HG03159 (cell line): ENCODE data around the gene TLR10.
"Not testable (repeated sequence)": the region's sequence is repeated elsewhere in the genome, so short reads cannot be mapped to it uniquely, and the experiment has no call there.

Source experiments
- ATAC-seq: cut with Tn5 transposase; IDR thresholded peaks from one replicate; pipeline ENCODE4 v1.9.1; 2021; ENCODE audit warnings: mild to moderate bottlenecking, moderate library complexity; ENCODE audit not compliant: unreplicated experiment

The TLR10 gene

DNA sequence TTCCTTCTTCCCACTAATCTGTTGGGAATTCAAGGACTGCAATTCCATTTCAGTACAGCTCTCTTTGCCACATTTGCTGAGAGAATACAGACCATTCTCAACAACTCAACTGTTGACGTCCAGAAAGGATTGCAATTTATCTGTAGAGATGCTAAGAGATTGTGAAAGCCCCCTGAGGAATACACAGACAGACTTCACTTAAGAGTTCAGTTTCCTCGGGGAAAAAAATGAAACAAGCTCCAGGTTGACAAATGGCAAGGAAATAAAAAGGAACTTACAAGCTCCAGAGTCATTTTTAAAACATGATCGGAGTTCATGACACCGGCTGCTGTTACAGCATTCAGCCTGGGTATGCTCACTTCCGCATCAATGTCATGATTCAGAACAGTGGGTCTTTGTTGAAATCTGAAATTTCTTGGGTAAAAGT is 13.8 kb downstream of the TLR10 start:
- no peak for ATAC-seq

DNA sequence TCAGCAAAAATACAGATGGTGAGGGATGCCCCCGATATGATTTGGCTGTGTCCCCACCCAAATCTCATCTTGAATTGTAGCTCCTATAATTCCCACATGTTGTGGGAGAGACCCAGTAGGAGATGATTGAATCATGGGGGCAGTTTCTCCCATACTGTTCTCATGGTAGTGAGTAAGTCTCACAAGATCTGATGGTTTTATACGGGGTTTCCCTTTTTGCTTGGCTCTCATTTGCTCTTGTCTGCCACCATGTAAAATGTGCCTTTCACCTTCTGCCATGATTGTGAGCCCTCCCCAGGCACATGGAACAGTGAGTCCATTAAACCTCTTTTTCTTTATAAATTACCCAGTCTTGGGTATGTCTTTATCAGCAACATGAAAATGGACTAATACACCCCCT is 15.8 kb downstream of the TLR10 start:
- not testable (repeated sequence) for ATAC-seq

DNA sequence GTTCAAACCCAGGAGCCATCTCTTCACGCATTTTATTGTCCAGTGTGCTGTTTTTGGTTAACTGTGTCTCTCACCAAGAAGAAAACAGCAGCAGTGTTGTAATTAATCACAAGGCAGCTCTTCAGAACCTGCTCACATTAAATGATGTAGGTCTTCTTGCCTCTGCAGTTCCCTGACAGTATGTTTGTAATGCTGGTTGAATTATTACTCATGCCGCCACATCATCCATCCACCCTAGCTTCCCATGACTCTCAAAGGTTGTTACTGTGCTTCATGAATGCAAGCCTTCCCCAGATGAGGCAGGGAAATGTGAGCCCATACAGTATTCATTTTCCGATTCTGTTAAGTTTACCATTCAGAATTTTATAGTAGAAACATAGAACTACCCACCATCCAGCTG is 17.4 kb downstream of the TLR10 start:
- no peak for ATAC-seq

DNA sequence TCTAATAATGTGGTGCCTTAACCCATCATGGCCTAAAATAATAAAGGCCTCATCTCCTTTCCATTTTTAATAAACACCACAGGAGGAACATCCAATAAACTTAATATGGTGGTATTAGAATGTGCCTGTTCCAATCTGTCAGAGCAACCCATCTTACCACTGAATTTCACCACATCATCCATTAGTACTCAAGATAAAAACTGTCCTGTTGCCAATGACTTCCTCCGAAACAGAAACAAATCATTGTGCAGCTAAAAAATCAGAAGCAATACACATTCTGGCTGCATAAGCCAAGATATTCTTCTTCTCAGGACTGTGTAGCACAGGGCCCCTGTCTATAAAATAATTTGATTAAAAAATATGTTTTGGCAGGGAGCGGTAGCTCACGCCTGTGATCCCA is 18.5 kb downstream of the TLR10 start:
- no peak for ATAC-seq

DNA sequence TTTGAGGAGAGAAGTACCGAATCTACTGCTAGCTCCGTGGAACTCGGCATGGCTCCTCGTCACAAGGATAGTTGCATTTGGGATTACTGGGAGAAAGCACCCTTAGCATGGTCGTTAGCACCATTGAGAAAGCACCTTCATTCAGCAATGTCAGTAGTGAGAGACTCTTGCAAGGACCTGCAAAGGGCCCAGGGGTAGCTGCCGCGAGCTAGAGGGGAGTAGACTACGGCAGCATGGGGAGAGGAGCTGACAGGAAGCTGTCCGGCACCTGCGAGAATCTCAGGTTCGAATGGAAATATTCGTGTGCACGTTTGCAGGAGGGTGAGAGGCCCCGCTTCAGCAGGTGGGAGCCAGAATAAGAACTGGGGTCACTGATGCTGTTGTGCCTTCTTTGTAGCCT is 20.2 kb downstream of the TLR10 start:
- no peak for ATAC-seq

DNA sequence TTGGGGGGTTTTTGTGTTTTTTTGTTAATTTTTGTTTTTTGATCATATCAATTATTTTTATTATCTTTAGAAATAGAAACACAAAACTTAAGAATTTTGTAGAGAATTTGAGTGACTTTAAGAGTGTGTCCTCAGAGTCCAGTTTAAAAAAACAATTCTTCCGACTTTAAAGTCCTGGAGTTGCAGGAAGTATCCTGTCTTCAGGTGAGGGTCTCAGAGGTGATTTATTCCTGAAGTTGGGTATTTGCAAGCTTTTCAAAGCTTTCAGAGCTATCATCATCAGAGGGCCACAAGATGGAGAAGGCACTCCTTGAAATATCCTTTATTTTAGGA is 23.0 kb downstream of the TLR10 start:
- ATAC-seq, result no peak

DNA sequence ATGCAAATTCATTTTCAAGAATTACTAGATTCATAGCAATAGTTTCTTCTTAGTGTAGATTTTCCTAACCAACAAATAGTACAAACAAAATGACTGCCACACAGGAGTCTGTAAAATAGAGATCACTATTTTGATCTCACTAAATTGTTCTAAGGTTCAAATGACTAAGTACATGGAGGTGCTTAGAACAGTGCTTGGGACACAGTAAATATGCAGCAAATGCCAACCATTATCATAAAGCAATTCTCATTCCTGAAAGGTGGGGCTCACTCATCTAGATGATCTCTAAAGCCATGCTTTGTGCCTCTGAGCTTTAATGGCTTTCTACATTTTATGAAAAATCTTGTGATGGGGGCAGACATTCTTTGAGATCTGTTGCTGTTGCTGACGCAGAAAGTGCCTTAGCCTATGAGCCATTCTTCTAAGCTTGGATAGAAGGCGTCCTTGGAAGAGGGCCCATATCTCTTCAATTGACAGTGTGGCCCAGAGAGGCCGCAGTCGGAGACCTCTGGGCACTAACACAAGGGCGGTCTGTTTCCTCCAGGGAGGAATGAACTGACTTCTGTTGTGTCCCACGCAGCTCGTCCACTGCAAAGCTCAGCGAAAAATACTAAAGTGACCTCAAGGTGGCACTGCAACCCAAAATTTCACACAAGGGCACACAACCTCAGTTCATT is 23.5 kb downstream of the TLR10 start:
- ATAC-seq, result no peak

DNA sequence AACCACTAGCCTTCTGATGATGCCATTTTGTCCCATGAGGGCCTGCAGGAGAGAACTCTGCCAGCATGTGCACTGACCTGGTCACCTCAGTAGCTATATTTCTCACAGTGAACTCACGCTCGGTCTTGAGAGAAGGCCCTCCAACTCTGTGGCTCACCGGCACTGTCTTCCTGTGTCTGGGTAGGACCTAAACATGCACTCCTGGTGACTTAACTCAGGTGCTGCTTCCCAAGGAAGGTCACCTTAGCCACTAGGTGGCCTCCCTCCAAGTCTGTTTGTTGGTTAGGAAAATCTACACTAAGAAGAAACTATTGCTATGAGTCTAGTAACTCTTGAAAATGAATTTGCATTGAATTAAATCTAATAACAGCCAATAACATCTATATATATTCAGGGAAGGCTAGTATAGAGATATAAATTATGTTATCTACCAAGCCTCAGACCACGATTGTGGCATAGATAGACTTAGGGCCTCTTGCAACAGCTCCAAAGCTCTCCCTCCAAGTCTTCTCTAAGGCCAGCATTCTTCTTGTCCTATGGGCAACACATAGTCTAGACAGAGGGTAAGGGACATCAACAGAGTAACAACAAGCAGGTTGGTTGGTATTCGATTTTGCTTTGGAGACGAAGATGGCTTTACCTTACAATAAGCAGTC is 24.7 kb downstream of the TLR10 start:
- no peak for ATAC-seq

DNA sequence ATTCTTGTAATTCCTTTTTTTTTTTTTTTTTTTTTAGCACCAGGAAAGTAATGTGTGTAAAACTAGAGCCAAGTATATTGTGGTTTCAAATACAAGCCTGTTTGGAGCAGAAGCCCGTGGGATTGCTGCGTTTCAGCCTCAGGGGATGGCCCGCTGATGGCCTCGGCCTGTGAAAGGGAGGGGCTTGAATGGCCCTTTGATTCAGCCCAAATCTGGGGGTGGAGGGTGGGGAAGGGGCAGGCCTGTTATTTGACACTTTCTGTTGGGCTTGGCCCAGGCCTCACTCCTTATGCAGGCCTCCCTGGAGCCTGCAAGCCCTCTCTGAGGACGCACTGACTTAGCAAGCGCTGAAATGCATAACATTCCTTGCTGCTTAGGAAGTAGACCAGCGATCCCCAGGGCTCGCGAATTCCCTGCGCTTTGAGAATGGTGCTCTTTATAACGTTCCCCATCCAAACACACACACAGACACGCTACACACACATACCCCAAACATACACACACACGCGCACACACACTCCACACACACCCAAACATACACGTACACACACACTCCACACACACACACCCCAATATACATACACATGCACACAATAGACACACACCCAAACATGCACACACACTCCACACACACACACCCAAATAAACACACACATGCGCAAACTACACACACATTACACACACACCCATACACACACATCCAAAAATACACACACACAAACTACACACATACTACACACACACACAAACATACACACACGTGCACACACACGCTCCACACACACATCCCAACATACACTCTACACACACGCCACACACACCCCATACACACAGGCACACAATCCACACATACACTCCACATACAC is 29.6 kb downstream of the TLR10 start:
- ATAC-seq, result no peak

DNA sequence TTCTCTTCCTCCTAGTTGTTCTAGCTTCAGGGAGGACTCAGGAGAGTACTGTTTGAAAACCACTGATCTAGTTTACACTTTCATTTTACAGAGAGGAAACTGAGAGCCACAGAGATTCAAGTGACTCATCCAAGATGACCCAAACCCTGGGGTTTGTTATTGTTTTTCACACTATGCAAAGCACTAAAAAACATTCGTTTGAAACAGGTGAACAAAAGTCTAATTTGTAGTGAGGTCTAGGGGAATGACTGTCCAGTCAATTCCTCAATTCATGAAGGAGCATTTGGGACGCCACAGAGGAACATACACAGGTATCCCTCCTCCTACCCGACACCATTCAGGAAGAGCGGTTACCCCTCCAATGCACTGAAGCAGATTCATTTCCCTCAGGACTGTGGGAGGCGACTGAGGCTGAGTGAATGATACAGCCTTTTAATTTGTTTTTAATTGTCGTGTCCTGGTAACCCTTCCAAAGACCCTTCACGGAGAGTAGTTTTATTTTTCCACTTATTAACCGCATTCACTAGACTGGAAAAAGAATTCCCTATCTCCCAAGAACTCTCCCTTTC is 30.3 kb downstream of the TLR10 start:
- peak; percentile 93 for ATAC-seq

DNA sequence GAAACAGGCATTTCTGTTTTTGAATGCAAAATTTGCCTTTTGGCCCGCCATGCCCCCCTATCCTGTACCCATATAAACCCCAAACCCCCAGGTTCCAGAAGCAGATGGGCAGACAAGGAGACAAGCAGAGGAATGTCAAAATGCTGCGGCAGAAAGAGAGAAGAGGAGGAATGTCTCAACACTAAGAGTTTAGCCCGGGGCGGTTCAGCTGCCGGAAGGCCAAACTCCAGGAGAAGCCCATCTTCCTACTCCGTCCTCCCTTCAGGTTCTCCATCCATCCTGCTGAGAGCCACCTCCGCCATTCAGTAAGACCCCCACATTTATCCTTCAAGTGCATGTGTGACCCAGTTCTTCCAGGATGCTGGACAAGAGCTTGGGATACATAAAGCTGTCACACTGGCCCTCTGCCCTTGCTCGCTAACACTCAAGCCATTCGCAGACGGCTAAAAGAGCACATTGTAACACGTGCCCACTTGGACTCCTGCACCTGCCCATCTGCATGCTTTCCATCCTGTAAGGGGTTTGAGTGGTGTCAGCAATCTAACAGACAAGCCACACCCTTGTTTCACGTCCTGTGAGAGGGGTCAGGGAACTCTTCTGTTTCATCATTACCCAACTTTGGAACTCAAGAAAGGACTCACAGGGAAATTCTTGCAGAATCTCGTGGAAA is 31.3 kb downstream of the TLR10 start:
- no peak for ATAC-seq

DNA sequence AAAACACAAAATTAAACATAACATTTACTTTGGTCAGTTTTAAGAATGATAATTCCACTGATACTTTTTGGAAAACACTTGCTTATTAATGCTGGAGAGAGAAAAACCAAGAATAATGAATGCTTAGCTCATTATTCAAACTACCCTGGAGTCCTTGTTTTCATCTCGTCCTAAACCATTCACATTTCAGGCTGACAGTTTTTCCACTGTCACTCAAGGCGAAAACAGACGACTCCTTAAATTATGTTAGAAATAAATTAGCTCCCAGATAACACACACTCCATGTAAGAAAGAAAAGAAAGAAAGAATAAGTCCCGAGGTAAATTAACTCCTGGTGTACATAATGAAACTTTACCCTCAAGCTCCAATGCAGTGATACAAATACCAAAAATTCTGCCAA is 33.5 kb downstream of the TLR10 start:
- no peak for ATAC-seq

DNA sequence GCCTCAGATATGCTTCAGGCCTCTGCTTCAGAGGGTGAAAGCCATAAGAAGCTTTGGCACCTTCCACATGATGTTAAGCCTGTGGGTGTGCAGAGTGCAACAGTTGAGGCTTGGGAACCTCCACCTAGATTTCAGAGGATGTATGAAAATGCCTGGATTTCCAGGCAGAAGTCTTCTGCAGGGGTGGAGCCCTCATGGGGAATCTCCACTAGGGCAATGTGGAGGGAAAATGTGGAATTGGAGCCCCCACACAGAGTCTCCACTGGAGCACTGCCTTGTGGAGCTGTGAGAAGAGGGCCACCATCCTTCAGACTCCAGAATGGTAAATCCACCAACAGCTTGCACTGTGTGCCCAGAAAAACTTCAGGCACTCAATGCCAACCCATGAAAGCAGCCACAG is 35.2 kb downstream of the TLR10 start:
- no peak for ATAC-seq

DNA sequence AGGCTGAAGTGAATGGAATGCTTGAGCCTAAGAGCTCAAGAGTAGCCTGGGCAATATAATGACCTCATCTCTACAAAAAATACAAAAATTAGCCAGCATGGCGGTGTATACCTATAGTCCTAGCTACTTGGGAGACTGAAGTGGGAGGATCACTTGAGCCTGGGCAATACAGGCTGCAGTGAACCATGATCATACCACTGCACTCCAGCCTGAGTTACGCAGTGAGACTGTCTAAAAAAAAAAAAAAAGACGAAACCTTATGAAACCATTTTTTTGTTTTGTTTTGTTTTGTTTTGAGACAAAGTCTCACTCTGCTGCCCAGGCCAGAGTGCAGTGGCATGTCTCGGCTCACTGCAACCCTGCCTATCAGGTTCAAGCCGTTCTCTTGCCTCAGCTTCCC is 36.9 kb downstream of the TLR10 start:
- ATAC-seq, result no peak

DNA sequence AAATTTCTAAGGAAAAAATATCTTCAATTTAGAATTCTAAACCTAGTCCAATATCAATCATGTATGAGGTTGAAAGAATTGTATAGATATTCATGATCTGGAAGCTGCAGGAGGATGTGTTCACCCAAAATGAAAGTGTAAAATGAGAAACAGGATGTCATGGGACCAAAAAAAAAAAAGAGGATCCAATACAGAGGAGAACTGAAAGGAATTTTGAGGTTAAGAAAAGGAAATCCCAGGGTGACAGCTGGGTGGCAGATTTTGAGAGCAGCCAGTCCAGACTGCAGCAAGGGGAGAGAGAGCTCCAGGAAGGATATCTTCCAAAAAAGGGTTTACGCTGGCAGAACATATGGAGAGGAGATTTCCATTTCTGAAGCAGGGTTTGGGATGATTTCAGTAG is 38.9 kb downstream of the TLR10 start:
- ATAC-seq, result no peak

DNA sequence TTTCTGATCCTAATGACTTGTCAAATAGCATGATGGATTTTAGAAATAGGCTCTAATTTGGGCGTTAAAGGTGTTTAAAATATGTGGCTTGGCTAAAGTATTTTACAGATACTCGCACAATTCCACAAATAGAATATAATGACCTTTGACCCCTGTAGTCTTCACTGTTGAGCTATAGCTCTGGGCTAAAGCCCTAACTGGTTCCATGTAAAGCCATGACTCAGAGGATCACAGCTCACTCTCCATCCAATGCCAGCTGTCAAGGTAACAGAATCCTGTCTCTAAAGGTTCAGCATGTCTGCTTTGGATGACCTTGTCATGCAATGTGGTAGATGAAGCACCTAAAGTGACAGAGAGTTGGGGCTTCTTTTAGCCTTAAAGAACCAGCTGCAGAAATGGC is 42.5 kb downstream of the TLR10 start:
- no peak for ATAC-seq

DNA sequence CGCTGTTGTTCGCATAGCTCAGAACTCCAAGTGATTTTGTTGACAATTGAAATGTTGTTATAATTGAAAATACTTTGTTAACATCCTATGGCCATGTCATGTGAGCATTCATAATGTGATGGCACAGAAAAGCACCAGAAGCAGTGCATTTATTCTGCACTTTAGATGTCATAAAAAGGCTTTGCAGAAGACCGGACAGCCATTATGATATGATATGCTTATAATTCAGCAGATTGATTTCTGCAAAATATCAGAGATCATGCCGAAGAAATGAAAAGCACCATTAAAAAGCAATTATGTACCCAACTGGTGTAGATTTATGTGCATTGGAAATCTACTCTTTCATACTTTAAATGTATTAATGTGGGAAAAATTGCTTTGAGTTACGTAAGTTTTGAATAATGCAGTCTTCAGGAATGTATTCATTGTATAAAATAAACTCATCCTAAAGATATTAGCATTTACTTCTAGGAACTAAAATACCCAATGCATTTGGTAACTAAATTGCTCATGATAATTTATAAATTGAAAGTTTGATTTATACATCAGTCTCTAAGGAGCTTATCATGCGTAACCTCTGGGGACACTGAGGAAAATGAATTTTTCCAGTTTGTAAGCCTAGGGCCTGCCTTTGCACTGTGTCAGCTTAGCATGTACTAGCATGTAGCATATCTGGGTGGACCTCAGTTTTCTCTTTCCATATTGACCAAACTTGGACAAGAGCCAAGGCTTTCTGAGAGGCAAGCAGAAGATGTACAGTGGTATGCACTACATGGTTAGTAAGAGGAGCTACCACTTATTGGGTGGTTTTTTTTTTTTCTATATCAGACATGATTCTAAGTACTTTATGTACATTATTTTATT is 43.6 kb downstream of the TLR10 start:
- no peak for ATAC-seq

DNA sequence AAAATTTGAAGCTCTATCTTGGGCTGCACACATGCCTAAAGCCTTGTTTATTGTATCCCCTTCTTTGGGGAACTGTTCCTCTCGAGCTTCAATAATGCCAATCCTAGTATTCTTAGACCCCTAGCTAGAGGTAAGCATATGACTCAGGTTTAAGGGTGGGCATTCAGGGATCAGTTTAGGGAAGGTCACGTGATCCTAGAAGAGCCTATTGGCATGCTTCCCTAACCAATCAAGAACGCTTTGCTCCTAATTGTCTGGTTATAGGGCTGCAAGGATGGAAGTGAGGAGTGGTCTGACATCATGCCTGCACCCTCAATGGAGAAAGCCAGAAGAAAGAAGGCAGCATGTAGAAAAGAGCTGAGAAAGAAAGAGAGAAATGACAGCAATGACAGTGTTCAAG is 46.9 kb downstream of the TLR10 start:
- no peak for ATAC-seq

DNA sequence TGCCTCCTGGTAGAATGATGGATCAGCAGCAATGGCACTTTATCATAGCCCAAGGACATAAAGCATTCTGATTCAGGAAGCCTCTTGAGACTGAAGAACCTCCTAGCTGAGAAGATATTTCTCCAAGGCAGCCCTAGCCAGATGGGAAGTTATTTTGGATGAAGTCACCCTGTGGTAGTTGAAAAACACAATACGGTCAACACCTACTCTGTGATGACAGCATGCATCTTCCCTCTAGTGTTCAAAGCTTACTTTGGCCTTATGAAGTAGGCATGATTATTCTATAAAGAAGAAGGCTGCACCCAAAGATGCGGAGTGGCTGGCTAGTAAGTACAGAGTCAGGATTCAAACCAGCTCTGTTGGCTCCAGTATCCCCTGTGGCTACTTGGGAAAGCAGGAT is 47.9 kb downstream of the TLR10 start:
- ATAC-seq, result no peak

DNA sequence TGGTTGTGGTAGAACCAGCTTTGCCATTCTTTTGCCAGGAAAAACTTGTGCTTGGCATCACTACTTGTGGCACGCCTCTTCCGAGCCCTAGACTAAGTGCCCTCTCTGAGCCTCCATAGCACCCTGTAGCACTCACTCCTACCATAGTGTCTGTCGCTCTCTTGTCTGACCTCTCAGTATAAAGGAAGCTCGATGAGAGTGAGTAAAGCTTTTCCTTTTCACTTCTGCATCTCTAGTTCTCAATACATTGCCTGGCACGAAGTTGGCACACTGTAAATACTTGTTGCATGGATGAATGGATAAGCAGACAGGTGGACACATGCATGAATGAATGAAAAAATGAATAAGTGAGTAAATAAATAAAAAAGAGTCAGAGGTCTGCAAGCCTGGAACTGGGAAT is 48.3 kb downstream of the TLR10 start:
- ATAC-seq, result no peak
